ENCODE measurements around the gene MAGEA10. TPM values are rescaled to one million over a fixed set of nuclear protein-coding genes. Genes with fewer than 3 reads are reported as not detected.
"Not testable (repeated sequence)": the region's sequence is repeated elsewhere in the genome, so short reads cannot be mapped to it uniquely, and the experiment has no call there.

MAGEA10 gene
- under 1 TPM in 1 of 3 donors, not detected in 2; 0.08 TPM for polyA plus RNA-seq (ENCODE audit: insufficient read length in 3 of 3)

GRCh38 chrX:152138388-152138784 is at the start of gene MAGEA10:
MAGEA10 (minus strand) TSS chrX:152138577; CDS start chrX:152135620, 2,957 bp downstream.
- no peak for DNase-seq (ENCODE audit: low read depth in 3 of 3, low spot score in 2 of 3)

DNA sequence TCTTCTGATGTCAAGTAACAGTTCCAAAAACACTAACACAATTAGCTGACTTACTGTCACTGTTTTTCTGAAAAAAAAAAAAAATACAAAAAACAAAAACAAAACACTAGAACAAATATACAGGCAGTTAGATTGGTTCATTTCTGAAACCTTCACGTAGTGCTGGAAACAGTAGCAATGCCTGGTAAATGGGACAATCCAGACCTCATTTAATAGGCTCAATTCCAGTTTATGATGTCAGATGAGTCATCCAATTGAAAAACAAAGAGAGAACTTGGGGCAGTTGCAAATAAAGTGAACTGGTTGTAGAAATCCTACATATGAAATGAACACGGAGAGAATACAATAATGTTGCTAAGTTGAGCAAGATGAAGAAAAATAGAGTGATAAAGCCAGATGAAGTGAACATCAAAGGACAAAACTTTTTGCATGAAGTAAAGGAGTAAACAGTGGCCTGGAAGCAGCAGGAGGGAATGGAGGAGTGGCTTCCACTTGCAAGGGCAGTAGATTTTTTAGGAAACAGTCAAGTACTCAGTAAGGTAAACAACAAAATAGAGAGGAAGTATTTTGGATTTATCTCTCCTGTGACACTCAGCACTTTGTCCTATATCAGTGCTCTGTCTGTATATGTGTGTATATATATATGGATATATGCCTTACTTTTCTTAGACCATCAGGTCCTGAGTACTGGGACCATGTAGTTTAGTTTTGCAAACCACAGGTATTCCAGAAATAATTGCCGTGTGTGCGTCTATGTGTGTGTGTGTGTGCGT is 39.3 kb upstream of the MAGEA10 start:
- no peak for DNase-seq (ENCODE audit: low read depth in 3 of 3, low spot score in 2 of 3)

DNA sequence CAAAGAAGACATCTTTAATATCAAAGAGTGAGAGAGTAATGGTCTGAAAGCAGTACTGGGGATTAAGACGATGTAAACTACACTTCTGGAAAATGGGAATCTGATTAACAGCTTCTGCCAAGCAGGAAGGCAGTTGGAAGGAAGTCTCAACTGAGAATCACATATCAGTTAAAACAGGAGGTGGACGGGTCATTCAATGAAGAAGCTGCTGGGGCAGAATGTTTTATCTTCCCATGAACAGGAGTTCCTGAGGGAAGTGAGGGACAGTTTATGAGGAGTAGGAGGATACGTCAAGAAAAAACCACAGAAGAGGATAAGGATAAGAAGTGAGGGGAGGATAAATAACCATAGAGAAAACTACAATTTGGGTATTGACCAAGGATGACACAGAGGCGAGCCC is 38.7 kb upstream of the MAGEA10 start:
- DNase-seq (ENCODE audit: low read depth in 3 of 3, low spot score in 2 of 3): no peak

DNA sequence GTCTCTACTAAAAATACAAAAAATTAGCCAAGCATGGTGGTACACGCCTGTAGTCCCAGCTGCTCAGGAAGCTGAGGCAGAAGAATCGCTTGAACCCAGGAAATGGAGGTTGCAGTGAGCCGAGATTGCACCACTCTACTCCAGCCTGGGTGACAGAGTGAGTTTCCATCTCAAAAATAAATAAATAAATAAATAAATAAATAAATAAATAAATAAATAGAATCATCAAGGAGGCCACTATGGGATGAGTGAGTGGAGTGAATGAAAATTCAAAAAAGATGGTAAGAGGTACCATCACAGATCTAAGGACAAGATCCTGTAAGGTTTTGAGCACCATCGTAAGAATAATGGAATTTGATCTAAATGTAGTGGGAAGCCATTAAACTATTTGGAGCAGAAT is 37.5 kb upstream of the MAGEA10 start:
- not testable (repeated sequence) for DNase-seq (ENCODE audit: low read depth in 3 of 3, low spot score in 2 of 3)

- not testable (repeated sequence) for DNase-seq (ENCODE audit: low read depth in 3 of 3, low spot score in 2 of 3)
These were observed 35.5 kb upstream of the MAGEA10 start for GRCh38 chrX:152173923-152174322.

GRCh38 chrX:152170621-152171020 is 32.2 kb upstream of the MAGEA10 start:
- DNase-seq (ENCODE audit: low read depth in 3 of 3, low spot score in 2 of 3): no peak

- no peak for DNase-seq (ENCODE audit: low read depth in 3 of 3, low spot score in 2 of 3)
These were observed 26.8 kb upstream of the MAGEA10 start for GRCh38 chrX:152165033-152165743.

GRCh38 chrX:152157042-152157441 is 18.7 kb upstream of the MAGEA10 start:
- no peak for DNase-seq (ENCODE audit: low read depth in 3 of 3, low spot score in 2 of 3)

GRCh38 chrX:152155766-152156310 is 17.5 kb upstream of the MAGEA10 start:
- no peak for DNase-seq (ENCODE audit: low read depth in 3 of 3, low spot score in 2 of 3)

DNA sequence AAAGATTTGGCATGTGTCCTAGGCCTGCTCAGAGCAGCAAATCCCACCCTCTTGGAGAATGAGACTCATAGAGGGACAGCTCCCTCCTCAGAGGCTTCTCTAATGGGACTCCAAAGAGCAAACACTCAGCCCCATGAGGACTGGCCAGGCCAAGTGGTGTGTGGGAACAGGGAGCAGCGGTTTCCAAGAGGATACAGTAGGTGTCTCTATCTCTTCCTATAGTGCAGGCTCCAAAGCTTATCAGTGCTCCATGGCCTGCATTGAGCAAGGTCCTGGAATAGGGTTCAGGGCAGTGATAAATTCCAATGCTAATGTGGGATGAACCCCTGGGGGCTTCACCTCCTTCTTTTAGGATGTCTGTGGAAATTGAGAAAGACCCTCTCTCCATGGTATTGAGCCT is 15.7 kb upstream of the MAGEA10 start:
- no peak for DNase-seq (ENCODE audit: low read depth in 3 of 3, low spot score in 2 of 3)

DNA sequence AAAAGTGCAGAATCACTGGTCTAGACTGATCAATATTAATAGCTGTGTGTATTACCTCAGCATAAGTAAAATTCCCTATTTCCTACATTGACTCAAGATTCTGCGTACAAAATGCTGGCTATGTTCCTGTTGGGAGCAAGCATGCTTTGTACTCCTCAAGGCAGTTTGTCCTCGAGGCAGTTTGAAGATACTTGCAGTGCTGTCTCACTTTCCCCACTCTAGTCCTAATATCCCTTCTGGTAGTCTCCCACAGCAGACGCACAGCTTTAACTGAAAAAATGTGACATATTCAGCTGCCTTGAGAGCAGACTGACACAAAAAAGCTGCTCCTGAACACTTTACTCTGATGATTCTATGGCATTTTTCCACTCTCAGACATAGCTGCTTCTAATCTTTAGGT is 12.9 kb upstream of the MAGEA10 start:
- no peak for DNase-seq (ENCODE audit: low read depth in 3 of 3, low spot score in 2 of 3)

GRCh38 chrX:152149648-152150047 is 11.3 kb upstream of the MAGEA10 start:
- no peak for DNase-seq (ENCODE audit: low read depth in 3 of 3, low spot score in 2 of 3)

DNA sequence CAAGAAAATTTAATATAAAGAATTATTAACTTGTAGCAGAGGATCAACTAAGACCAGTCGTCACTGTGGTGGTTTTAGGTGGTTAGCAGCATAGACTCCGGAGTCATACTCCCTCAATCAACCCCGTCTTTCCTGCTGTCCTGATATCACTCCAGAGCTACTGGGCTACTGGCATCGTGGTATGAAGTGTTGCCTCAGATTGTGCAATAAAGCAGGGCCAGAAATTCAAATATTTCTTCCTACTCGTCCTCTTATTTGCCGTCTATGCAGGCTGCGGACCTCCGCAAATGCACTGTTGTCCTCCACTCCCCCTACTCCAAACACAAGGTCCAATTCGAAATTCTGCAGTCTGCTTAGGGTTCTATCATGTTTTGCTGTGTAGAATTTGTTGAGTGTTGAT is 1.2 kb upstream of the MAGEA10 start:
- DNase-seq (ENCODE audit: low read depth in 3 of 3, low spot score in 2 of 3): no peak

- DNase-seq (ENCODE audit: low read depth in 3 of 3, low spot score in 2 of 3): no peak
These were observed 498 bp downstream of the MAGEA10 start for GRCh38 chrX:152137771-152138387.

DNA sequence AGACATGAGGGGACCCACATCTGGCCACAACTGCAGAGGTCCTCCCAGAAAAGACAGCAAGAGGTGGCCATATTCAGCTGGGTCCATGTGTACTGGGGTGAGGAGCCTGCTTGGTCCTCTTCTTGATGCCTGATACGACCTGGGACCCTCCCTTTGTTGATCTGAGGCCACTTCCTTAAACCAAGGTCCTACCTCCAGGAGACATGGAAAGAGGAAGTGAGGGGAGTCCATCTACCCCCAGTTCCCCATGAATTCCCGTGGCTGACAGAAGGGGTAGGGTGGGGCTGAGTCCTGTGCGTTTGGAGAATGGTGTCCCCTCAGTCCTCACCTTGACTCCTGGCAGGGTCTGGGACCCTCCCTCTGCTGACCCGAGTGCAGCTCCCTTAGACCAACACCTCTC is 2.1 kb downstream of the MAGEA10 start:
- DNase-seq (ENCODE audit: low read depth in 3 of 3, low spot score in 2 of 3): no peak

DNA sequence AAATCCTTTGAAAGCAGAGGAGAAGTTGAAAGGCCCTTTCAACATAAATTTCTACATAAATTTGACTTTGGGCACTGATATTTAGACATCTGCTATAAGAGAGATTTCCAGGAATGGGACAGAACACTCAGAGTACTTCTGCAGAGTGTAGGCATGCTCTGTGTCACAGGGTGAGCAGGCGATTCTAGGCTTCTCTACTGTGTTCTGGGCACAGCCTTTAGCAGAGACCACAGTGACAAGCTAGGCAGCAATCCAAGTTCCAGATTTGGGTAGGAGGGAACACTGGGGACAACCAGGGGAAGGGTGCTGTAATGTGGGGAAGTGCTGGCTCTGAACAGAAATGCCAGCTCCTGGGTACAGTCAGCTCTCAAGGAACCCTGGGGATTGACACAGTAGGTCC is 6.9 kb downstream of the MAGEA10 start:
- DNase-seq (ENCODE audit: low read depth in 3 of 3, low spot score in 2 of 3): no peak

DNA sequence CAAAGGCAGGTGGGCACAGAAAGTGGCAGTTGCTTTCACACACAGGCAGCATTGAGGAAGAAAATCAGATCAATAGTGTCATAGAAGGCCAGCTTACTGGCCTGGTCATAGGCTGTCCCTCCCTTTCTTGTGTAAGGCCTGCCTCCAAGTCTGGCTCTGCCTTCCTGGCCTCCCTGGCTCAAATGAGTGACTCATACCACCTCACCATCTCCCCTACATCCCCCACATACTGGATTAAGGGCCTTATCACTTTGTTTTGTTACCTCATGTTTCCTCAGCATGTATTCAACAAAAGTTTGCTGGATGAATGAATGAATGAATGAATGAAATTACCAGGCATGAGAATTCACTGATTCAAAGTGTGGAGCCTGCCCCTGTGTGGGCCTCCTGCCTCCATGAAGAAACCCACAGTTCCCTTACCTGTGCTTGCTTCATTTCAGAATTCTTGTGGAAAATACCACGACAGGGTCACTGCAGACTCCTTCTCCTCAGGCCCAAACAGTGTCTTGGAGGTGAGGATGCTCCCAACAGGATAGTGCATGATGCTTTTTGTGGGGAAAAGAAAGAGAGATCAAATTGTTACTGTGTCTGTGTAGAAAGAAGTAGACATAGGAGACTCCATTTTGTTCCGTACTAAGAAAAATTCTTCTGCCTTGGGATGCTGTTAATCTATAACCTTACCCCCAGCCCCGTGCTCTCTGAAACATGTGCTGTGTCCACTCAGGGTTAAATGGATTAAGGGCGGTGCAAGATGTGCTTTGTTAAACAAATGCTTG is 9.1 kb downstream of the MAGEA10 start:
- DNase-seq (ENCODE audit: low read depth in 3 of 3, low spot score in 2 of 3): not testable (repeated sequence)

GRCh38 chrX:152117305-152117704 is 21.1 kb downstream of the MAGEA10 start:
- no peak for DNase-seq (ENCODE audit: low read depth in 3 of 3, low spot score in 2 of 3)

DNA sequence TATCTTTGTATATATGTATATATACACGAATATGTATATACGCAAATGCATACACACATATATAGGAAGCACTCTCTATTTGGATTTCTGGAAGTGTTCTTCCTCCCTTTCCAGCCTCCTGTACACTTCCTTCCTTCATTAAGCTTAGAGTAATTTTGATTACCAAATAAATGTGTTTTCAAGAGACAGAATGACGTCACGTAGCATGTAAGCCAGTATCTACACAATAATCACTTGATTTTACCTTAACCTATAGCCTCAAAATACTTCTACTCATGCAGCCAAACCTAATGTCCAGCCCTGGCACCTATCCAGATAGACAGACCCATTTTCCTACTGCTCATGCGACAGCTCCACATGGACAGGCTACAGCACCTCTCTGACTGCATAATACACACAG is 29.9 kb downstream of the MAGEA10 start:
- no peak for DNase-seq (ENCODE audit: low read depth in 3 of 3, low spot score in 2 of 3)

GRCh38 chrX:152103866-152104265 is 34.5 kb downstream of the MAGEA10 start:
- DNase-seq (ENCODE audit: low read depth in 3 of 3, low spot score in 2 of 3): no peak

DNA sequence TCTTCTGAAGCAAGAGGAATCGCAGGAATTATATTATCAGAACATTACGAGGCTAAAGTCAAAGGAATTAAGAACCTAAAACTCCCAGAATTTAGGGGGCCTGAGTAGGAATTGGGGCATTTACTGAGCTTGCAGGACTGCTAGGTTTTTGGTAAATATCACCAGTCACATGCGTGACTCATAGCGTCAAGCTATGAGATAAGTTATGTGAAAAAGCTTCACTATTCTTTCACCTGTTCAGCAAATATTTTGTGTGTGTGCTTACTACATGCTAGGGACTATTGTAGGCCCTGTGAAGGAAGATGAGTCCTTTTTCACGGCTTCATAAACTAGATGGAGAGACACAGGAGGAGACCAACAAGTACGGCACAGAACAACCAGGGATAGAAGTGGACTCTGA is 52.2 kb downstream of the MAGEA10 start:
- DNase-seq (ENCODE audit: low read depth in 3 of 3, low spot score in 2 of 3): no peak
